Measurements from ENCODE around the gene CD27. TPM values are rescaled to one million over a fixed set of nuclear protein-coding genes. Genes with fewer than 3 reads are reported as not detected.
"Not testable (repeated sequence)": the region's sequence is repeated elsewhere in the genome, so short reads cannot be mapped to it uniquely, and the experiment has no call there.

CD27 gene
- total RNA-seq, 1 donor from 2014 or later: not detected

GRCh38 chr12:6461401-6462233 lies 16.9 kb downstream of the CD27 start:
- peak; percentile 40 for DNase-seq (ENCODE audit: low spot score)

- DNase-seq (ENCODE audit: low spot score): no peak
Observed at GRCh38 chr12:6462234-6462995, 17.7 kb downstream of the CD27 start.

- DNase-seq (ENCODE audit: low spot score): no peak
Observed at GRCh38 chr12:6463216-6463615, 18.5 kb downstream of the CD27 start.

- no peak for DNase-seq (ENCODE audit: low spot score)
Observed at GRCh38 chr12:6463858-6464257, 19.1 kb downstream of the CD27 start.

GRCh38 chr12:6464531-6464930 lies 19.8 kb downstream of the CD27 start:
- no peak for DNase-seq (ENCODE audit: low spot score)

- peak; percentile 78 for DNase-seq (ENCODE audit: low spot score)
Observed at GRCh38 chr12:6465467-6466183, 20.9 kb downstream of the CD27 start.

- no peak for DNase-seq (ENCODE audit: low spot score)
Observed at GRCh38 chr12:6466184-6466573, 21.4 kb downstream of the CD27 start.

GRCh38 chr12:6466751-6467150 lies 22.0 kb downstream of the CD27 start:
- not testable (repeated sequence) for DNase-seq (ENCODE audit: low spot score)

- not testable (repeated sequence) for DNase-seq (ENCODE audit: low spot score)
Observed at GRCh38 chr12:6467571-6468282, 23.0 kb downstream of the CD27 start.

- DNase-seq (ENCODE audit: low spot score): no peak
Observed at GRCh38 chr12:6468283-6468575, 23.5 kb downstream of the CD27 start.

- DNase-seq (ENCODE audit: low spot score): no peak
Observed at GRCh38 chr12:6469092-6469491, 24.3 kb downstream of the CD27 start.

GRCh38 chr12:6469609-6470374 lies 25.0 kb downstream of the CD27 start:
- no peak for DNase-seq (ENCODE audit: low spot score)

GRCh38 chr12:6470375-6471163 lies 25.8 kb downstream of the CD27 start, which contains the start of gene VAMP1:
Gene VAMP1, minus strand, starts transcription at chr12:6470677. Its CDS starts 146 bp downstream, at chr12:6470531.
- peak; percentile 99 for DNase-seq (ENCODE audit: low spot score)

- no peak for DNase-seq (ENCODE audit: low spot score)
Observed at GRCh38 chr12:6471989-6472360, 27.2 kb downstream of the CD27 start.

GRCh38 chr12:6472491-6472890 lies 27.7 kb downstream of the CD27 start:
- no peak for DNase-seq (ENCODE audit: low spot score)

- DNase-seq (ENCODE audit: low spot score): not testable (repeated sequence)
Observed at GRCh38 chr12:6475233-6475975, 30.6 kb downstream of the CD27 start.

GRCh38 chr12:6476489-6476888 lies 31.7 kb downstream of the CD27 start:
- DNase-seq (ENCODE audit: low spot score): no peak

GRCh38 chr12:6477601-6478377 lies 33.0 kb downstream of the CD27 start:
- DNase-seq (ENCODE audit: low spot score): not testable (repeated sequence)

GRCh38 chr12:6478416-6478815 lies 33.7 kb downstream of the CD27 start:
- no peak for DNase-seq (ENCODE audit: low spot score)
